H1 (cell line): ENCODE results near the gene ARHGAP4. TPM values are rescaled to one million over a fixed set of nuclear protein-coding genes. Genes with fewer than 3 reads are reported as not detected.

ENCODE experiments used
- BACH1 ChIP-seq: IDR thresholded peaks from 2 replicates; pipeline ENCODE4 v1.6.1; 2012; ENCODE audit warnings: low read length, improper control_type of control experiment
- BCL11A ChIP-seq, 2 experiments: IDR thresholded peaks; one replicate each; pipeline ENCODE4 v1.6.1; 2011; ENCODE audit warnings: low read depth in 2 of 2, low read length in 2 of 2, mild to moderate bottlenecking in 2 of 2
- CBX5 ChIP-seq: fragments of 300-800, 300-1000 bp; sonication (generic); IDR thresholded peaks from 2 replicates; pipeline ENCODE4 v1.7.1; 2016; ENCODE audit warnings: antibody characterized with exemption, low read length, low read depth
- HDAC2 ChIP-seq, 2 experiments: fragments of 300-600 bp in 1 of 2; sonication (generic) in 1 of 2; IDR thresholded peaks; 2 replicates each; pipeline ENCODE4 v1.6.1; 2011 to 2012; ENCODE audit warnings: low read depth in 2 of 2, low read length in 2 of 2, mild to moderate bottlenecking in 2 of 2, moderate library complexity in 2 of 2, borderline replicate concordance in 1 of 2, inconsistent platforms in 1 of 2
- SAP30 ChIP-seq: fragments of 300-600 bp; sonication (generic); IDR thresholded peaks from 2 replicates; pipeline ENCODE4 v1.7.1; 2012; ENCODE audit warnings: low read length, moderate library complexity, mild to moderate bottlenecking, inconsistent platforms; ENCODE audit not compliant: insufficient read depth, insufficient replicate concordance
- TAF1 ChIP-seq: IDR thresholded peaks from 2 replicates; pipeline ENCODE4 v1.6.1; 2011; ENCODE audit warnings: mild to moderate bottlenecking, low read depth, low read length
- TBP ChIP-seq: IDR thresholded peaks from 2 replicates; pipeline ENCODE4 v1.6.1; 2011; ENCODE audit warnings: low read depth, low read length, improper control_type of control experiment
- polyA plus RNA-seq, 7 experiments: library from polyadenylated mRNA; depleted of rRNA in 3 of 7; stranded (reverse) in 5 of 7; unstranded in 2 of 7; fragments of >200 nt in 5 of 7; fragments of 200-250 nt in 2 of 7; gene quantifications; 1 replicate in 5 of 7; 2 replicates in 1 of 7; 4 replicates in 1 of 7; pipeline versions ENCODE4 v1.2.1 to v1.2.3, GENCODE V29; 2011 to 2013; ENCODE audit warnings: missing spikeins in 2 of 7, mixed read lengths in 2 of 7
- total RNA-seq: library from RNA; stranded (reverse); fragmentation: NEBNext Ultra II Directional; extraction: Animal tissue kit (Norgen Biotek cat#: 25700); gene quantifications from 2 replicates; pipeline ENCODE4 v1.2.1, GENCODE V29; 2021
- TF ChIP-seq, protein P1 (sequence below): IDR thresholded peaks from 2 replicates; pipeline ENCODE4 v1.6.1; 2011; ENCODE audit warnings: low read depth, mild to moderate bottlenecking, low read length; ENCODE audit not compliant: insufficient read depth
- TF ChIP-seq, protein P2 (sequence below): IDR thresholded peaks from 2 replicates; pipeline ENCODE4 v1.6.1; 2011; ENCODE audit warnings: low read length, improper control_type of control experiment

Gene ARHGAP4
- total and polyA plus RNA-seq, 2 of the 8 experiments (the other 6 are each of a cell fraction or from before 2014, with no cell fraction given) = 23.9 to 26.0 TPM

DNA sequence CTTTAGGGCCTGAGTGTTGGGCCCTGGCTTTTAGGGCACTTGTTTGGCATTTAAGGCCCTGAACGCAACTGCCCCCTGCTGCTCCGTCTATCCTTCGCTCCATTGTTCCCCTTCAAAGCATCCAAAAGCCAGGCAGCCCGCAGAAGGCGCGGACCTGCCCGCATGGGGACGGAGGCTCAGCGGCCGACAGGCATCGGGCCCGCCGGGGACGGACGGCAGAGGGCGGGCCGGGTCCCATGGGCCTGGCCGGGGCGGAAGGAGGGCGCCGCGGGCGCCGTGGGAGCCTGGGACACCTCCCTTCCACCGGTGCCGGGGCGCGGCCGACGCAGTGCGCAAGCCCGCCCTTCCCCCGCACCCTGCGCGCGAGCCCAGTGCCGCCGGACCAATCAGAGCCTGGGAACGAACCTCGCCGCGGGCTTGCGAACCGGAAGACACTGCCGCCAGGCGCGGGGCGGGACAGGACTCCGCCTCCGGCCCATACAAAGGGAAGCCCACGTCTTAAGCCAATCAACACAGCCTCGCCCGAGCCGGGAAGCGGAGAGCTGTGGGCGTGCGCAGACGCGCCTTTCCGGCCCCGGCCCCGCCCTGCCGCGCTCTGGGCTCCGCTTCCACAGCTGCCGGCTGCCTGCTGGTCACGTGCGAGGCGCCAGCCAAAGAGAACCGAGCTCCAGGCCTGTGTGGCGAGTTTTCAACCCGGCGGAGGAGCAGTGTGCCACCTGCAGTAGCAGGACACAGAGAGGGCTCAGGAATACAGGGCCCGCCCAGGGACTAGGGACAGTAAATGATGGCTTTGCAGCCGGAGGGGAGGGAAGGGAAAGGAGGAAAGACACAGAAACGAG, 2.1 kb upstream of the ARHGAP4 start (continued):
- TF ChIP-seq BCL11A (IDR thresholded peaks at IDR 0.05; ENCODE audit: low read depth in 2 of 2, low read length in 2 of 2) (no peak), HDAC2 (IDR thresholded peaks at IDR 0.05; ENCODE audit: borderline replicate concordance in 1 of 2, low read depth in 2 of 2, low read length in 2 of 2) (no peak), SAP30 (no peak), BACH1 (peak; percentile 22; the same call in 1 of the 2 replicates), CBX5 (no peak), TAF1 (0 out of 2 replicates have a peak, but pooled peaks have one; percentile 23), TBP (0 out of 2 replicates have a peak, but pooled peaks have one; percentile 23)
- TF ChIP-seq, protein P1, sequence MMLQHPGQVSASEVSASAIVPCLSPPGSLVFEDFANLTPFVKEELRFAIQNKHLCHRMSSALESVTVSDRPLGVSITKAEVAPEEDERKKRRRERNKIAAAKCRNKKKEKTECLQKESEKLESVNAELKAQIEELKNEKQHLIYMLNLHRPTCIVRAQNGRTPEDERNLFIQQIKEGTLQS = 0 out of 2 replicates have a peak, but pooled peaks have one; percentile 41
- TF ChIP-seq, protein P2, sequence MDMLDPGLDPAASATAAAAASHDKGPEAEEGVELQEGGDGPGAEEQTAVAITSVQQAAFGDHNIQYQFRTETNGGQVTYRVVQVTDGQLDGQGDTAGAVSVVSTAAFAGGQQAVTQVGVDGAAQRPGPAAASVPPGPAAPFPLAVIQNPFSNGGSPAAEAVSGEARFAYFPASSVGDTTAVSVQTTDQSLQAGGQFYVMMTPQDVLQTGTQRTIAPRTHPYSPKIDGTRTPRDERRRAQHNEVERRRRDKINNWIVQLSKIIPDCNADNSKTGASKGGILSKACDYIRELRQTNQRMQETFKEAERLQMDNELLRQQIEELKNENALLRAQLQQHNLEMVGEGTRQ = peak; percentile 81
- TF ChIP-seq, all 59 proteins: peak for 10
